Bronchial epithelial cell (primary cell): Measurements from ENCODE around the gene VPS33A. TPM values are rescaled to one million over a fixed set of nuclear protein-coding genes. Genes with fewer than 3 reads are reported as not detected.
A peak's percentile ranks its signal among the peaks of the same experiment; 100 is the strongest.
"Not testable (repeated sequence)": the region's sequence is repeated elsewhere in the genome, so short reads cannot be mapped to it uniquely, and the experiment has no call there.

ENCODE experiments used
- DNase-seq: peaks from one replicate; pipeline ENCODE4 v3.0.0-alpha.2; 2010; ENCODE audit warnings: low read depth
- FAIRE-seq: peaks from 2 replicates; lab custom pipeline; 2011; peaks lifted over from hg19 to GRCh38; lab: Jason Lieb, UNC
- H3K27me3 ChIP-seq: 2 replicates; pipeline ENCODE4 v1.5.1; 2011; ENCODE audit warnings: low read length; ENCODE audit not compliant: control insufficient read depth, insufficient read depth
- H3K36me3 ChIP-seq: 2 replicates; pipeline ENCODE4 v1.5.1; 2011; ENCODE audit warnings: low read length; ENCODE audit not compliant: control insufficient read depth, insufficient read depth
- H3K4me3 ChIP-seq: 2 replicates; pipeline ENCODE4 v1.5.1; 2011; ENCODE audit warnings: mild to moderate bottlenecking, low read depth, low read length, control low read depth
- total RNA-seq: library from RNA; depleted of rRNA; stranded (reverse); fragments of >200 nt; gene quantifications from 2 replicates; pipeline ENCODE4 v1.2.1, GENCODE V29; 2014
- TF ChIP-seq, protein P1 (sequence below): IDR thresholded peaks from 2 replicates; pipeline ENCODE4 v1.5.1; 2011; ENCODE audit warnings: mild to moderate bottlenecking, moderate library complexity, low read length, control low read depth, inconsistent platforms; ENCODE audit not compliant: insufficient read depth, severe bottlenecking

Gene VPS33A
- total RNA-seq, 1 donor from 2014 or later: 17.1 TPM

DNA sequence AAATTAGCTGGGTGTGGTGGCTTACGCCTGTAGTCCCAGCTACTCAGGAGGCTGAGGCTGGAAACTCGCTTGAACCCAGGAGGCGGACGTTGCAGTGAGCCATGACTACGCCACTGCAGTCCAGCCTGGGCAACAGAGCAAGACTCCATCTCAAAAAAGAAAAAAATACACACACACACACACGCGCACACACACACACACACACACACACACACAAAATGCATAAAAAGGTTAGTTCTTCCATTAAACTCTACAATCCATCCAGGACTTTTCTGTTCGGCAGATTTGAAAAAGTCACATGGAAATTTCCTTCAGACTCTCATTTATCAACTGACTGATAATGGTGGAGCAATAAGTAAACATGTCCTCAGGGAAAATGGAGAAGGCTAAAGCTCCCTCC, 9.2 kb upstream of the VPS33A start:
- peaks cover 19% of the 10 kb centered on the region for H3K36me3 ChIP-seq
- no peak overlapping the region for H3K4me3 ChIP-seq
- no peaks in the 10 kb centered on the region for H3K27me3 ChIP-seq
- DNase-seq (no peak), FAIRE-seq (no peak)
- TF ChIP-seq, protein P1, sequence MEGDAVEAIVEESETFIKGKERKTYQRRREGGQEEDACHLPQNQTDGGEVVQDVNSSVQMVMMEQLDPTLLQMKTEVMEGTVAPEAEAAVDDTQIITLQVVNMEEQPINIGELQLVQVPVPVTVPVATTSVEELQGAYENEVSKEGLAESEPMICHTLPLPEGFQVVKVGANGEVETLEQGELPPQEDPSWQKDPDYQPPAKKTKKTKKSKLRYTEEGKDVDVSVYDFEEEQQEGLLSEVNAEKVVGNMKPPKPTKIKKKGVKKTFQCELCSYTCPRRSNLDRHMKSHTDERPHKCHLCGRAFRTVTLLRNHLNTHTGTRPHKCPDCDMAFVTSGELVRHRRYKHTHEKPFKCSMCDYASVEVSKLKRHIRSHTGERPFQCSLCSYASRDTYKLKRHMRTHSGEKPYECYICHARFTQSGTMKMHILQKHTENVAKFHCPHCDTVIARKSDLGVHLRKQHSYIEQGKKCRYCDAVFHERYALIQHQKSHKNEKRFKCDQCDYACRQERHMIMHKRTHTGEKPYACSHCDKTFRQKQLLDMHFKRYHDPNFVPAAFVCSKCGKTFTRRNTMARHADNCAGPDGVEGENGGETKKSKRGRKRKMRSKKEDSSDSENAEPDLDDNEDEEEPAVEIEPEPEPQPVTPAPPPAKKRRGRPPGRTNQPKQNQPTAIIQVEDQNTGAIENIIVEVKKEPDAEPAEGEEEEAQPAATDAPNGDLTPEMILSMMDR: no peak

DNA sequence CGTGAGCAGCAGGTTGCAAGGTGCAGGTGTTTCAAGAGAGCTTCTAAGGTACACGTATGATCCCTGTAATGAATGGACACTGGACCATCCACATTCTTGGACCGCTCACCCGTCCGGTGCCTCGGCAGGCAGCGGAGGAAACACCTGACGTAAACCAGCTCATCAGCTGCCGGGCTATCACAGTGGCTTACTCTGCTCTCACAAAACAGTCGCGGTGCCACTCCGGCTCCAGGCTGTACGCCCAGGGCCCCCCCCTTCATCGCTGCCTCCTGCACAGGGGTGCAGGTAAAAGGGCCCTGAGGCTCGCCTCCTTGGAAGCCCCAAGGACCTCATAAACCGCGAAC, 436 bp downstream of the VPS33A start:
- H3K27me3 ChIP-seq: no peaks in the 10 kb centered on the region
- no peak for FAIRE-seq
- peak overlapping the region; percentile 92 for H3K4me3 ChIP-seq
- H3K36me3 ChIP-seq: peaks cover 4% of the 10 kb centered on the region
- peak; percentile 35 for DNase-seq
- TF ChIP-seq, protein P1: no peak

DNA sequence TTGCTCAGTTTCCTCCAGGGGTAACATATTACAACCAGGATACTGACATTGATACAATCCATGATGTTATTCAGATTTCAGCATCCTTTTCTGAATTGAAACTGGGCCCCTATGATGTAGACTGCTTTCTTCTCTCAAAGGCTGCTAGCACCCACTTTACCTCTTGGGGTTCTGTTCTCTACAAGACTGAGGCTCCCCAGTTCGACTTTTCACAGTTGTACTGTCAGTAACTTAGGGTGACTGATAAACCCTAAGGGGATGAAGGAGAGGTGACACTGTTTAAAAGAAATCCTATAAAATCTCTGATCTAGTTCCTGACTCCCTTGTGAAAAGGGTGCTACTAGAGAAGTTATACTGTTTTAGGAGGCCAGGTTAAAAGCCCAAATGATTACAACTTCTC, 818 bp downstream of the VPS33A start:
- TF ChIP-seq, protein P1: no peak
- H3K36me3 ChIP-seq: peaks cover 7% of the 10 kb centered on the region
- H3K4me3 ChIP-seq: peak overlapping the region; percentile 92
- H3K27me3 ChIP-seq: no peaks in the 10 kb centered on the region
- FAIRE-seq: no peak
- DNase-seq: no peak

DNA sequence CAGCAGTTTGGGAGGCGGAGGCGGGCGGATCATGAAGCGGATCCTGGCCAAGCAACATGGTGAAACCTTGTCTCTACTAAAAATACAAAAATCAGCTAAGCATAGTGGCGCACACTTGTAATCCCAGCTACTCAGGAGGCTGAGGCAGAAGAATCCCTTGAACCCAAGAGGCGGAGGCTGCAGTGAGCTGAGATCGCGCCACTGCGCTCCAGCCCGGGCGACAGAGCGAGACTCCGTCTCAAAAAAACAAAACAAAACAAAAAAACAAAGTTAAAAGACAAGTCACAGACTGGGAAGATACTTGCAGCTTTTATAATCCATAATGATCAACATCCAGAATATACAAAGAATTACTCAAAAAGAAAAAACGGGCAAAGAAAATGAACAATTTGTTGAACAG, 5.6 kb downstream of the VPS33A start:
- FAIRE-seq, H3K27me3 ChIP-seq, H3K4me3 ChIP-seq, DNase-seq, H3K36me3 ChIP-seq: not testable (repeated sequence)

DNA sequence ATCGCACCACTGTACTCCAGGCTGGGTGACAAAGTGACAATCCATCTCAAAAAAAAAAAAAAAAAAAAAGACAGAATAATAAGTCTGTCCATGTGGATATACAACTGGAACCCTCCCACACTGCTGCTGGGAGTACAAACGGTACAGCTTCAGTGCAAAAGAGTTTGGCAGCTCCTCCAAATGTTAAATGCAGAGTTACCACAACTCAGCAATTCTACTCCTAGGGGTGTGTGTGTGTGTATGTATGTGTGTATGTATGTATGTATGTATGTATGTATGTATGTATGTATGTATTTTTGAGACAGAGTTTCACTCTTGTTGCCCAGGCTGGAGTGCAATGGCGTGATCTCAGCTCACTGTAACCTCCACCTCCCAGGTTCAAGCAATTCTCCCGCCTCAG, 7.4 kb downstream of the VPS33A start:
- FAIRE-seq, H3K4me3 ChIP-seq, H3K36me3 ChIP-seq, H3K27me3 ChIP-seq, DNase-seq: not testable (repeated sequence)

DNA sequence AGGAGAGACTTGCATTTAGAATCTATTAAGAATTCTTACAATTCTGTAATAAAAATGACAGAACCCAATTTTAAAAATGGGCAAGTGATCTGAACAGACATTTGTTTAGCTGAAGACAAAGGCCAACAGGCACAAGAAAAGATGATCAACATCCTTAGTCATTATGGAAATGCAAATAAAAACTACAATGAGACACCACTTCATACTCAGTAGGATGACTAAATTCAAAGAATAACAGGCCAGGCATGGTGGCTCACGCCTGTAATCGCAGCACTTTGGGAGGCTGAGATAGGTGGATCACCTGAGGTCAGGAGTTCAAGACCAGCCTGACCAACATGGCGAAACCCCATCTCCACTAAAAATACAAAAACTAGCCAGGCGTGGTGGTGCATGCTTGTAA, 7.8 kb downstream of the VPS33A start:
- not testable (repeated sequence) for H3K36me3 ChIP-seq, FAIRE-seq

DNA sequence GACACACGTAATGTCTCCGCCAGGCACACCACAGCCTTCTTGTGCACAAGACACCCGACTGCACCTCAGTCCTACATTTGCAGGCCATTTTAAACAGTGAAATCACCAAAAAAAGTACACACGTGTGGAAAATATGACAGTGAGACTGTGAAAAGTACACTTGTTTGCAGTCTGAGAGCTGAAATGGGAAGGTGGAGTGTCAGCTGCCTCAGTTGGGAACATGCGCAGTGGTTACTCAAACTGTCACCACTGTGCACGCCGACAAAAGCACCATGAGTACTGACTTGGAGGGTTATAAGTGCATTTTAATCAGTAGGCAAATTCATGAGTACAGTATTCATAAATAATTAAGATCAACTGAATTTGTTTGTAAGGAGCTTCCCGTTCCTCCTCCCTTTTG, 15.8 kb downstream of the VPS33A start:
- FAIRE-seq (no peak), DNase-seq (no peak)
- Histone ChIP-seq H3K4me3 (no peak overlapping the region), H3K36me3 (peaks cover 6% of the 10 kb centered on the region), H3K27me3 (no peaks in the 10 kb centered on the region)
- TF ChIP-seq, protein P1: no peak

More for the DNA sequence above, 7.8 kb downstream of the VPS33A start:
- H3K4me3 ChIP-seq, H3K27me3 ChIP-seq: not testable (repeated sequence)
- DNase-seq: peak; percentile 29
